Measurements from ENCODE around the gene M6PR.
"Not testable (repeated sequence)": the region's sequence is repeated elsewhere in the genome, so short reads cannot be mapped to it uniquely, and the experiment has no call there.

The M6PR gene

GRCh38 chr12:8950702-8951478 lies 1.4 kb upstream of the M6PR start:
- no peak for DNase-seq

GRCh38 chr12:8950221-8950527 lies 729 bp upstream of the M6PR start:
- no peak for DNase-seq

GRCh38 chr12:8948701-8949341 lies 624 bp downstream of the M6PR start:
- peak; percentile 8 for DNase-seq

GRCh38 chr12:8947737-8948136 lies 1.7 kb downstream of the M6PR start:
- DNase-seq = no peak

GRCh38 chr12:8946733-8947132 lies 2.7 kb downstream of the M6PR start:
- no peak for DNase-seq

GRCh38 chr12:8943565-8944186 lies 5.8 kb downstream of the M6PR start:
- no peak for DNase-seq

GRCh38 chr12:8941691-8942478 lies 7.6 kb downstream of the M6PR start:
- DNase-seq = no peak

- DNase-seq = not testable (repeated sequence)
These were observed 11.5 kb downstream of the M6PR start for GRCh38 chr12:8937842-8938442.

- DNase-seq = no peak
These were observed 12.7 kb downstream of the M6PR start for GRCh38 chr12:8936735-8937134.

- not testable (repeated sequence) for DNase-seq
These were observed 15.4 kb downstream of the M6PR start for GRCh38 chr12:8934080-8934479.

GRCh38 chr12:8932464-8932863 lies 17.0 kb downstream of the M6PR start:
- not testable (repeated sequence) for DNase-seq

- not testable (repeated sequence) for DNase-seq
These were observed 18.7 kb downstream of the M6PR start for GRCh38 chr12:8930655-8931323.

GRCh38 chr12:8922544-8922943 lies 26.9 kb downstream of the M6PR start:
- DNase-seq = no peak

- not testable (repeated sequence) for DNase-seq
These were observed 29.8 kb downstream of the M6PR start for GRCh38 chr12:8919643-8920042.

- DNase-seq = no peak
These were observed 31.7 kb downstream of the M6PR start for GRCh38 chr12:8917751-8918150.

- DNase-seq = no peak
These were observed 32.4 kb downstream of the M6PR start for GRCh38 chr12:8917031-8917430.

- DNase-seq = no peak
These were observed 33.3 kb downstream of the M6PR start for GRCh38 chr12:8916154-8916553.

- peak; percentile 31 for DNase-seq
These were observed 34.5 kb downstream of the M6PR start for GRCh38 chr12:8914716-8915526.

- DNase-seq = peak; percentile 83
These were observed 35.3 kb downstream of the M6PR start, which contains the start of gene PHC1 for GRCh38 chr12:8914033-8914715. Gene PHC1, plus strand, starts transcription at chr12:8914509. Its CDS starts 3,169 bp downstream, at chr12:8917678.

GRCh38 chr12:8913702-8914032 lies 35.8 kb downstream of the M6PR start:
- DNase-seq = peak; percentile 8

GRCh38 chr12:8912914-8913313 lies 36.5 kb downstream of the M6PR start:
- DNase-seq = peak; percentile 1
